Fibroblast of peridontal ligament (primary cell): ENCODE measurements around the gene HIBCH.
"Not testable (repeated sequence)": the region's sequence is repeated elsewhere in the genome, so short reads cannot be mapped to it uniquely, and the experiment has no call there.

ENCODE experiments used
- DNase-seq: peaks from one replicate; pipeline ENCODE4 v3.0.0-alpha.2; 2010; ENCODE audit errors: extremely low read depth

HIBCH gene

DNA sequence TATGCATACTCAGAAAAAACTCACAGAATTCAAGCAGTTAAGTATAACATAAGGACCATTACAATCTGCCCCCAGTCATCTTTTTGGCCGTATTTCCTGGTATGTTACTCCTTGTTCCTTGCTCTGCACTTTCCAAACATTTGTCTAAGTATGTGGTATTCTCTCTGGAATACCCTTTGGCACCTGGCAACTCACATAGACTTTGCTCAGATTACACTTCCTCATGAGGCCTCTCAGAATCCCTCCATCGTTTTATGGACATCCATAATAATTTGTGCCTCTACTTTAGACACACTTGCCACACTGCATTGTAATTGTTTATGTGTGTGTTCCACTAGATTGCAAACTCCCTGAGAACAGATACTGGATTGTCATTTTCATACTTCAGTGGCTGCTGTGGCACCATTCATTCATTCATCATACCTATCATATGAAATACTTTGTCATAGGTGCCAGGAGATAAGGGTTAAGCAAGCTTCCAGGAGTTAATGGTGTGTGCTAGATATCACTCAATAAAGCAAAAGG, 84.0 kb downstream of the HIBCH start:
- DNase-seq: no peak

DNA sequence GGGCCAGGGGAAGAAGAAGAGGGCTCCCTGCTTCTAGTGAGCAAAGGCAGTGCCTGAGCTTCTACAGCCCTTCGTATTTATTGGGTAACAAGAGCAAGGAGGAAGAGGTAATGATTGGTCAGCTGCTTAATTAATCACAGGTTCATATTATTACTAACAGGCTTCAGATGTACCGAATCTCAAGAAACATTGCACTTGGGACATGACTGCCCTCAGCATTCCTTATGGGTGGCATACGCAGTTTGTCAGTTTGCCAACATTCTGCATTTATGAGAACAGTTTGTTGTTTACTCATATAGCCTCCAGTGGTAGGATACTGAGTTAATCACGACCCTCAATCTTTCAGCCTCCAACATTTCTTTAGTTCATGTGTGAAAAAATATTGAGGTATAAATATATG, 84.5 kb downstream of the HIBCH start:
- DNase-seq: peak; percentile 18

DNA sequence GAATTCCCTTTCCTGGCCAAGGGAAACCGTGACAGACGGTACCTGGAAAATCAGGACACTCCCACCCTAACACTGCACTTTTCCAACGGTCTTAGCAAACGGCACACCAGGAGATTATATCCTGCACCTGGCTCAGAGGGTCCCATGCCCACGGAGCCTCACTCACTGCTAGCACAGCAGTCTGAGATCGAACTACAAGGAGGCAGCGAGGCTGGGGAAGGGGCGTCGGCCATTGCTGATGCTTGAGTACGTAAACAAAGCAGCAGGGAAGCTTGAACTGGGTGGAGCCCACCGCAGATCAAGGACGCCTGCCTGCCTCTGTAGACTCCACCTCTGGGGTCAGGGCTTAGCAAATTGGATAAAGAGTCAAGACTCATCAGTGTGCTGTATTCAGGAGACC, 95.6 kb downstream of the HIBCH start:
- DNase-seq: not testable (repeated sequence)

DNA sequence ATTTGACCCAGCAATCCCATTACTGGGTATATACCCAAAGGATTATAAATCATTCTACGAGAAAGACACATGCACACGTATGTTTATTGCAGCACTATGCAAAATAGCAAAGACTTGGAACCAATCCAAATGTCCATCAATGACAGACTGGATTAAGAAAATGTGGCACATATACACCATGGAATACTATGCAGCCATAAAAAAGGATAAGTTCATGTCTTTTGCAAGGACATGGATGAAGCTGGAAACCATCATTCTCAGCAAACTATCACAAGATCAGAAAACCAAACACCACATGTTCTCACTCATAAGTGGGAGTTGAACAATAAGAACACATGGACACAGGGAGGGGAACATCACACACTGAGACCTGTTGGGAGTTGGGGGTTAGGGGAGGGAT, 96.9 kb downstream of the HIBCH start:
- DNase-seq: not testable (repeated sequence)

DNA sequence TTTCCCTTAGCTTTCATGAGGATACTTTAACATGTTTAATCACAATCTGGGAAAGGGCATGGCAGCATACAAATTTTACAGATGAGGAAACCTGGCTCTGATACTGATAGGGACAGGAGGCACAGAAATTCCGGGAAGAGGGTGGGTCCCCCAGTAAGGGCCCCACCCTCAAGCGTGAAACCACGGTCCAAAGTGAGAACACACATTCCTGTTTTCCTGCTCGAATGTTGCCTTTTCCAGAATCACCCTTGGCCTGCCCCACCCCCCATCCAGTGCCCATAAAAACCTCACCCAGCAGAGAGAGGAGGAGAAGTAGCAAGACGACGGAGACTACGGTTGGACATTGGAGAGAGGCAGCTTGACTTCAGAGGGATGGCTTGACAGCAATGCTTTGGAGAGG, 98.2 kb downstream of the HIBCH start:
- DNase-seq: no peak

DNA sequence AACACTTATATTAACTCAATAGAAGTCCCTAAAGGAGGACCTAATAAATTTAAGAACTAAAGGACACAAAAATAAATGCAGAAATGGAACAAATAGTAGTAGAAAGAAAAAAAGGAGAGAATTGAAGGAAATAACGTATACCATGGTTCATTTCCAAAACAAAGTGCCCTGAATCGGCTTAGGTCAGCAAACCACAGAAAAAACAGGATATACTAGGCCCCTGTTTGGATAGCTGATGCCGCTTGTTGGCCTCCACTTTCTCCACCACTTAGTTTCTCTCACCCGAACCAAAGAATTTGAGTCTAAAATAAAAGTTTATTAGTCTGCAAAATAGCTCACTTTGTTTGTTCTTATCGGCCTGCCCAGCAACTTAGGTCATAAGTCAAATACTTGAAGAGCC, 100.4 kb downstream of the HIBCH start:
- no peak for DNase-seq

DNA sequence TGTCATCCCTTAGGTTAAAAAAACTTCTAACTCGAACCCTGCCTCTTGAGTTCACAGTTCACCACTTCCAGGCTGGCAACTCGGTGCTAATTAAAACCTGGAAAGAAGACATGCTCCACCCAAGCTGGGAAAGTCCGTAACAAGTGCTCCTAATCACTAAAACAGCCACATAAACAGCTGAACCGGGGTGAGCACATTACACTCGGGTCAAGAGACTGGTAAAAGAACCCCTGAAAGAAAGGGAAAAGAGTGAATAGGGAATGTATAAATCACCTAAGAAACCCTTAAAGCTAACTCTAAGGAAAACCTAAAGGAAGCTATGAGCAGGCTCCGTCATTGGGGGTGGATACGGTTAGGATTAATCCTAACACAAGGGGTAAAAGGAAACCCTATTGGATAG, 102.0 kb downstream of the HIBCH start:
- DNase-seq: no peak

DNA sequence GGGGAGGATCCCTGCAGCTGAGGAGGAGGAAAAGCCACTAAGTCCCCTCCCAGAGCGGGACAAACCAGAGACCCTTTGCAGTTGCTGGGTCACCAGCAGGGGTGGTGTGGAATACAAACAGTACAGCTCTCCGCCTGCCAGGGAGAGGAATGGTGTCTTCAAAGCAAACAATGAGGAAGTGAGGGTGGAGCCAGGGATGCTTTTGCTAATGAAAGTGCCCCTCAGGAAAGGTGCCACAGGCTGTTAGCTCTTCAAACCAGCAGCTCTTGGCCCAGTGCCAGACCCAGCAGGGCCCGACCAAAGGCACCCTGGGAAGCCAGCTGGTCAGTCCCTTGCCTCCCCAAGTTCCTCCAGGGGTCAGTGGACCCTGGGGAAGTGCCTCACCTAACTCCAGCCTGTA, 102.8 kb downstream of the HIBCH start:
- no peak for DNase-seq

DNA sequence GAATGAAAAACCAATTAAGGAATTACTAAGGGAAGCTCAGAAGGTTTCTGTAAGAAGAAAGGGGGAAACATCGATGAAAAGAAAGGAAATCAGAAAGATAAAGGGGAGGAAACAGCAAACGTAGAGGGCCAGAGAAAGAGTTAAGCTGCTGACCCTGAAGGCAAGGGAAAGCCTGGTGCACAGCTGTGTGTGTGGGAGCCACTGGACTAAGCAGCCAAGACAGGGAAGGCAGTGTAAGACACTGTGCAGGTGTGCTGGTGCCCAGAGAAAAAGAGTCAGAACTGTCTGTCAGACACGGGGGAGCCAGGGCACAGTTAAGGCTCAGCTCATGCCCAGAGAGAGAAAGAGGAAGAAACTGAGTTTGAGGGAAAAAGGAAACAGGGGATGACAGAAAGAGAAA, 104.0 kb downstream of the HIBCH start:
- DNase-seq: no peak

DNA sequence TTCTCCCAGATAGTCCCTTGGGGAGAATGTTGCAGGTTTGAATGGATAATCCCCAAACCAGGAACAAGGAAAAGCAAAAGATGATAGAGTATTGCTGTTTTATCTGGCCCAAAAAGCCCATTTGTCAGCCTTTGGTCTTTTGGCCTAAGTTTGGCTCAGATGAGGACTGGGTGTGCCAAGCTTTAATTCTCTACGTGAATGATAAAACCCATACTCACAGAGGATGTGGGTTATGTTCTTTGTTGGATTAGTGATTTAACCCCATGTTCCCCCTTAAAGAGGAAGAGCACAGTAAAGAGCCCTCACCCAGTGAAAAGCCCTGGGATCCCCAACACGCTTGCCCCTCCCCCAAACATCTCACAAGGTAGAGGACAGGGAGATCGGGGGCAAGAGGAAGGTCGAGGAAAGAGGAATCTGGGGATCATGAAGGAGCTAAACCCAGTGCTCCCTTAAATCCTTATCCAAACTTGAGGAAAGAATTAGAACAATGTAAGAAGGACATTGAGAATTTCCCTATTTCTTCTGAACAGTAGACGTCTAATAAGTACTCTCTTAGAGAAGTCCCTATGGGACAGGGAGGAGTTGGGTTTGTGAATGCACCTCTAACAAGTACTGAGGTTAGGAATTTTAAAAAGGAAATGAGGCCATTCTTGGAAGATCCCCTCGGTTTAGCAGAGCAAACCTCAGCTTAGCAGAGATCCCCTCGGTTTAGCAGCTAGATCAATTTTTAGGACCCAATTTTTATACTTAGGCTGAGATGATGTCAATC, 105.0 kb downstream of the HIBCH start:
- peak; percentile 55 for DNase-seq

DNA sequence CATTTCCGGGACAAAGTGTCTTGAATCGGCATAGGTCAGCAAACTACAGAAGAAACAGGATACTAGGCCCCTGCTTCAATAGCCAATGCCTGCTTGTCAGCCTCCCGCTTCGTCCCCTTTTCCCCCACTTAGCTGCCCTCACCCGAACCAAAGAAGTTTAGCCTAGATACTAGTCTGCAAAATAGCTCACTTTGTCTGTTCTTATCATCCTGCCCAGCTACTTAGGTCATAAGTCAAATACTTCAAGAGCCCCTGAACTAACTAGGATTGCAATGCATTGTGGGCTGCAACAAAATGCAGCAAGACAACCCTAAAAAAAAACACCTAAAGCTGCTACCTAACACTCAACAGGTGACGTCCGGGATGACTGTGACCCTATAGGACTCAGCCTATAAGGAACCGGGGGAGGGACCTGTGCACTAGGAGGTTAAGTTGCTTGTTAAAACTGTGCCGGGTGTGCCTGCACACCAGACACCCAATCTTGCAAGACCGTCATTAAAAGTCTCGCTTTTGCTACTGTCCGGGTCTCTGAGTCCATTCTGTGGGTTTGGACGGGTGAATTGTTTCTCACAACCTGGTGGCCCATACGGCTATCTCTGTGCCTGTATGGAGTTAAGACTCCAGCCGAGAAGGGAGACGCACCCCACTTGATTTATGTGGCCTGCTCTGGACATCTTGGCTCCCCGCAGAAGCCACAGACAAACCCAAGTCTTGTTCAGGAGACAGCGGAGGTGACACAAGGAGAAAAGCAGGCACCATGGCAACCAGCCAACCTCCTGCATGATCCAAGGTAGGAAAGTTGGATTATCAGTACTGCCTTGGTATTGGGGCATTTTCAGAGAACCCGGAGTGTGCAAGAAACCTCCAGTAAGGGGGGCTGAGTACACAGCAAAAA, 105.9 kb downstream of the HIBCH start:
- no peak for DNase-seq

DNA sequence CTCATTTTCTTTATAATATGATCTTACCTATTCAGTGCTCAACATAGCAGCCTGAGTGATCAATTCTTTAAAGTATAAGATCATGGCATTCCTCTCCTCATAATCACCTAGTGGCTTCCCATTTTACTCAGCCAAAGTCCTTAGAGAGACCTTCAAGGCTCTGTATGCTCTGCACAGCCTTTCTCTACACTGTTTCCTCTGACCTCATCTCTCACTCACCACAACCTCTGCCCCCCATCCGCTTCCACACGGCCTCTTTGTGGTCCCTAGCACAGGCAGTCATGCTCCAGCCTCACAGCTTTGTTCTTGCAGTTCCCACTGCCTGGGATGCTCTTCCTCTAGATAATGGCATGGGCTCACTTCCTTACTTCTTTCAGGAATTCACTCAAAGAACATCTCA, 109.2 kb downstream of the HIBCH start:
- peak; percentile 23 for DNase-seq

DNA sequence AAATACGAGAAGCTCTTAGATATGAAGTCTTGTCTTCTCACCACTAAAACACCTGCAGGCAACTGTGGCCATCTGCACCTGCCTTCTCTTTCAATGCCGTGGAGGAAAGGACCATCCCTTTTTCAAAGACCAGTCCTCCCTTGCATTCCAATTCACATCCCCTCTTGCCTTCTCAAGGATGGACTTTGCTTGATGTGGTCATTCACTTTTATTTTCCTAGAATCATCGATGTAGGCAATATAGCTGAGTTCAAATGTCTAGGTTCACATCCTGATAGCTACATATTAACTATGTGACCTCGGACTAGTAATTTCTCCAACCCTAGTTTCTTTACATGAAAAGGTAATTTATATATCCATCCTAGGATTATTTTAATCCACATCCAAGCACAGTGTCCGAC, 110.1 kb downstream of the HIBCH start:
- DNase-seq: no peak

DNA sequence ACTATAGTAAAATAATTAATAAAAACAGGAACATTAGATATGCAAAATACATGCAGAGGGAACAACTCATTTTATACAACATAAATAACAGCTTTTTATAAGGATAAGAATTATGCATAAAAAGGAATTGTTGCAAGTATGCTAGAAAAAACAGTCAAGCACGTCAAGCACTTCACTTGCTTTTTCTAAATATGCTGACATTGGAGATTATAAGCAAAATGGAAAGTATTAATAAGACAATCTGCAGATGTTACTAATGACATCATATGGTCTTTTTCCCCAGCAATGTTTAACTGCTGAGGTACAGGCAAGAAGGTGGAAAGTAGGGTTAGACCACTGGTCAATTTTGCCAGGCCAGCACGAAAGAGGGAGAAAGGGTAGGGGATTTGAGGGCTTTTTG, 111.7 kb downstream of the HIBCH start:
- DNase-seq: no peak

DNA sequence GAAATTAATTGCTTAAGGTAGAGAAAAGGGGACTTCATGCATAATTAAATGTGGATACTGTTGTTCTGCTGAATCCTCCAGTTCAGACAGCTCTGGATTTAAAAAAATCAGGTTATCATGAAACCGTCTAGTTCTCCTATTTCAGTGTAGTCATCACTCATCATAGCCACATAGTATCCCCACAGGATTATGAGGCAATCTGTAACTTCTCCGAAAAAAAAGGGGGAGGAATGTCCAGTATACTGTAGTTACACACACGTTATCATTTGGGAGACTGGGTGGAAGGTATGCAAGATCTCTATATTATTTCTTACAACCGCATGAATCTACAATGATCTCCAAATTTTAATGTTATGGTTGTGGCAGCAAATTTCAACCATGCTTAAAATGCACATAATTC, 114.0 kb downstream of the HIBCH start:
- peak; percentile 93 for DNase-seq

DNA sequence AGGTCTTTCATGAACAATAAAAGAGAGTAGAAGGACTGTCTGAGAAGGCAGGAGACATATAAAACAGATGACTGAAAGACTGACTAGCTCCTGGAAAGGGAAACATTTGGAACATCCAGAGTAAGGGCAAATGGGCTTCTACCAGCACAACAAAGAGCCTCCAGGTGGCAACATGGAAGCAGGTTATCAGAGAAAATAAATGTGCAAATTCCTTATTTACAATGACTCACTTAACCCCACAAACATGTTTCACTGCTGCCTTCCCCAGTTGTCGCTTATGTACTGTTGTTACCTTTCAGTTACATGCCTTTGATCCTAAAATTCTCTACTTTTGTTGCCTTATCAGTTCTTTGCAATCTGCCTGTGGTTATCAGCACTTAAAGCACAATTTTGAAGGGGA, 117.0 kb downstream of the HIBCH start:
- no peak for DNase-seq

DNA sequence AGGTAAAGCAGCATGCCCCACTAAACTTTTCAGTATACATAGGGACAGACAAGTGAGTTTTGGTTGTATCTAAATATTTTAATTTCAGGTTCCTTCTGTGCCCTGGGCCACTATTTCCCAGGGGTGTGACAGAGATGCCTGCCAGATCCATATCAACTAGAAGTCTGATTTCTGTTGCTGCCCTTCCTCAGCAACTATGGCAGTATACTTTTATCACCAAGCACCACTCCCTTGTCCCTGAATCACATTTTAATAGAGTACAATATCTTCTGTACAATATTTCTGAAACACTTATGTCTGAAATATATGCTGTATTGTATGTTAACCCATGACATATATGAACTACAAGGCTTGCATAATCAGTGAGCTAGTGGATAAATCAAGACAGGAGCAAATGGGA, 117.6 kb downstream of the HIBCH start:
- no peak for DNase-seq

DNA sequence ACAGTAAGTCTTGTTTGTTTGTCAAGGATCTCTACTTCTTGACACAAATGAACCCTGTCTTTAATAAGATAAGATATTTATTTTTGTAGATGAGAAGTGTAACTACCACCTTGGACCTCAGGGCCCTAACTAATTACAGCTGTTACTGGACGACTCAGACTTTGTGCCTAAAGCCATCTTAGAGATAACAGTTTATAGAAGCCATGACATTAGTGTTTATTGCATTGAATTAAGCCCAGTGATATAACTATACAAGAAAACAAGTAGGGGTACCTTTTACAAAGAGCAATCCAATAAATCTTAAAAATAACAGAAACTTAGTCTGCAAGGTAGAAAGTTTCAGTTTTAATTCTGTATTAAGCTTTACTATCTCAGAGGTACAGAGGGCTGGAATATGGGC, 119.0 kb downstream of the HIBCH start:
- no peak for DNase-seq

DNA sequence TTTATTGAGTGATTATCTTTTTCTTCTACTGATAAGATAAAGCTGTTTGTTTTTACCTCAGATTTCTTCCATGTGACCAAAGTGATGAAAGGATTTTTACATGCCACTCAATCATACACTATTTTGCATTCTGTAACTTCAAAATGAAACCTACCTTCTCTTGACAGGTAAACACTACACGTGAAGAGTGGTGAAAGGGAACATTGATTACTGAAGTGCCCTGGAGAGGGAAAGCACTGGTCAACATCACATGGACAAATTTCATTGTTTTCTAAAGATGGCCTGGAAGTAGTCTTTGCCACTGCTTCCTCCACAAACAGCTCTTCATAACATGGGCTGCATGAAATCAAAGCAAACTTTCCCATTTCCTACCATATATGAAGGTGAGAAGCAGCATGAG, 120.1 kb downstream of the HIBCH start:
- no peak for DNase-seq

DNA sequence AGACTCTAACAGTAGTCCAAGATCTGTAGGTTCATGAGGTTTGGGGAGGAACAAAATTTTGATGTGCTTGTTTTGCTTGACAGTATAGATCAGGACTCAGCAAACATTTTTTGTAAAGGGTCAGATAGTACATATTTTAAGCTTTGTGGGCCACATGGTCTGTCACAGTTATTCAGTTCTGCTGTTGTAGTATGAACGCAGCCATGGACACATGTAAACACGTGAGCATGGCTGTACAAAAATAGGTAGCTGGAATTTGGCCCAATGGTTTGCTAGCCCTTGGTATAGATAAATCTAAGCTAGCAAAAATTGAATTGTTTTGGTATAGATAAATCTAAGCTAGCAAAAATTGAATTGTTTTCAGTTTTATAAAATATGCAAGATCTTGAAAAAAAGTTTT, 120.5 kb downstream of the HIBCH start:
- no peak for DNase-seq

DNA sequence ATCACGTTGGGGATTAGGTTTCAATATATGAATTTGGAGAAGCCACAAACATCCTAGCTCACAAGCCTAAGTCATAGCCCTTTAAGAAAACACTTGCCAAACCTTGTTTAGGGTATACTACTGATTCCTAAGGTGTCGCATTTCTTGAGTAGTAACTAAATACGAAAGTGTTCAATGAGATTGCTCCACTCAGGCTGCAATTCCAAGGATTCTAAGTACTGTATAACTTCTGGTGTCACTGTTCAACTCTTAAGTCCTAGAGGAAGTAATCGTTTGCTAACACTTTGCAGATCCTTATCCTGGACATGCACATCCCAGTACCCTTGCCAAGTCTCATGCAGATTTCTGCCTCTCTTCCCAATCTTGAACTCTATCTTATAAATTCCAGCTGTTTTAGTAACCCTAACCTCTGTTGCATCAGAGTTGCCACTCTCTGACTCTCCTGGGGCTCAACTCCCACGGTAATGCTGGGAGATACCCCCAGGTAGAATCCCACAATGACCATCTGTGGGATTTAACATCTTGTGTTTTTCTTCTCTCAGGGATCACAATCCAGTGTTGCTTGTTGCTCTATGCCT, 122.4 kb downstream of the HIBCH start:
- peak; percentile 57 for DNase-seq

DNA sequence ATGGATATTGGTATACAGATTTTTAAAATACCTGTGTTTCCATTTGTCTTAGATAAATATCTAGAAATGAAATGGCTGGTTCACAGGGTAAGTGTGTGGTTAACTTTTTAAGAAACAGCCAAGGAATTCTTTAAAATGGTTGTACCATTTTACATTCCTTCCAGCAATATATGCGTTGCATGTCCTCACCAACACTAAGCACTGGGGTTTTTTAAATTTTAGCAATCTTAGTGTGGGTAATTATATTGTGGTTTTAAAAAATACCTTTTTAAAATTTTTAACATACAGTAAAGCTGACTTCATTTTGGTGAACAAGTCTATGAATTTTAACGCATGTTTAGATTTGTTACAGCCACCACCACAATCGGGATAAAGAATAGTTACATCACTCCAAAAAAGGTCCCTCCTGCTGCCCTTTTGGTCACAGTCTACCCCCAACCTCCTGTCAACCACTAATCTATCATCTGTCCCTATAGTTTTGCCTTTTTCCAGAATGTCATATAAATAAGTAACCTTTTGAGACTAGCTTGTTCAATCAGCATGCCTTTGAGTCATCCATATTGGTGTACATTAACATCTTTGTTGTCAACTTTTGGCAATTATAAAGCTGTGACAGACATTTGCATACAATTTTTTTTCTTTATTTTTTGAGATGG, 129.0 kb downstream of the HIBCH start:
- DNase-seq: peak; percentile 51
